ENCODE data around the gene TEX261.
"Not testable (repeated sequence)": the region's sequence is repeated elsewhere in the genome, so short reads cannot be mapped to it uniquely, and the experiment has no call there.

The TEX261 gene

DNA sequence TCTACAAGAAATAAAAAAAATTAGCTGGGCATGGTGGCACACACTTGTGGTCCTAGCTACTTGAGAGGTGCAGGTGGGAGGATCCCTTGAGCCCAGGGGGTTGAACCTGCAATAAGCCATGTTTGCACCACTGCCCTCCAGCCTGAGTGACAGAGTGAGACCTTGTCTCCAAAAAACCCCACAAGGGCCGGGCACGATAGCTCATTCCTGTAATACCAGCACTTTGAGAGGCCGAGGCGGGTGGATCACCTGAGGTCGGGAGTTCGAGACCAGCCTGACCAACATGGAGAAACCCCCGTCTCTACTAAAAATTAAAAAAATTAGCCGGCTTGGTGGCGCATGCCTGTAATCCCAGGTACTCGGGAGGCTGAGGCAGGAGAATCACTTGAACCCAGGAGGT, 5.3 kb upstream of the TEX261 start:
- DNase-seq, result not testable (repeated sequence)

DNA sequence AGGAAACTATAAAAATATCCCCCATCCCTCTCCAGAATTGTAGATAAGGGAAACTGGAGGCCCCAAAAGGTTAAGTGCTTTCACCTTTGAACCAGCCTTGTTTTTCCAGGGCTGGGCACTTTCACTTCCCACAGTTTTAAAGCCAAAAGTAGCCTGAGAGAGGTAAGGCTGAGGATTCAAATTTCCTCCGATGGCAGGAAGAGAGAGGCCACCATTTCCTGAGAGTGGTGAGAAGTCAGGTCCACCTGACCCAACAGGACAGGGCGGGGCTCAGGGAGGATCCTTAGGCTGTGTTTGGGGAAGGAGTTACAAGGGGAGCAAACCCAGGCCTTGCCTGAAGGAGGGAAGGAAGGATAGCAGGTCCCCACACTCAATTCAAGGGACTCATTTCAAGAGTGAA, 4.7 kb upstream of the TEX261 start:
- DNase-seq, result no peak

GRCh38 chr2:70998885-70999284, 4.2 kb upstream of the TEX261 start:
- not testable (repeated sequence) for DNase-seq

DNA sequence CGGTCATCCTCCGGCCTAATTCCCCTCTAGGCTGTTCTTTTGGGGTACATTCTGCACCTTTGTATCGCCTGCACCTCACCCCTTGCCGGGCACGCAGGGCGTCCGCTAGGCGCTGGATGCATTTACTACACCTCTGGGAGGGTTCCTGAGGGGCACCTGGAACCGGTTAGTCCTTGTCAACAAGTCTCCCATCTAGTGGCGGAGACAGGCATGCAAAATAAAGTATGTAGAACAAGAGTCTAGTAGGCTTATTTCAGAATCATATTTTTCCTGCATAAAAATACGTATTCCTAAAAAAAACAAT, 705 bp upstream of the TEX261 start:
- DNase-seq, result peak; percentile 54

- DNase-seq, result peak; percentile 20
Observed at GRCh38 chr2:70994009-70994698, 519 bp downstream of the TEX261 start.

- DNase-seq, result no peak
Observed at GRCh38 chr2:70992945-70993853, 1.5 kb downstream of the TEX261 start.

GRCh38 chr2:70991742-70992141, 2.9 kb downstream of the TEX261 start:
- DNase-seq, result no peak

GRCh38 chr2:70991142-70991541, 3.5 kb downstream of the TEX261 start:
- no peak for DNase-seq

GRCh38 chr2:70990216-70990615, 4.5 kb downstream of the TEX261 start:
- no peak for DNase-seq

DNA sequence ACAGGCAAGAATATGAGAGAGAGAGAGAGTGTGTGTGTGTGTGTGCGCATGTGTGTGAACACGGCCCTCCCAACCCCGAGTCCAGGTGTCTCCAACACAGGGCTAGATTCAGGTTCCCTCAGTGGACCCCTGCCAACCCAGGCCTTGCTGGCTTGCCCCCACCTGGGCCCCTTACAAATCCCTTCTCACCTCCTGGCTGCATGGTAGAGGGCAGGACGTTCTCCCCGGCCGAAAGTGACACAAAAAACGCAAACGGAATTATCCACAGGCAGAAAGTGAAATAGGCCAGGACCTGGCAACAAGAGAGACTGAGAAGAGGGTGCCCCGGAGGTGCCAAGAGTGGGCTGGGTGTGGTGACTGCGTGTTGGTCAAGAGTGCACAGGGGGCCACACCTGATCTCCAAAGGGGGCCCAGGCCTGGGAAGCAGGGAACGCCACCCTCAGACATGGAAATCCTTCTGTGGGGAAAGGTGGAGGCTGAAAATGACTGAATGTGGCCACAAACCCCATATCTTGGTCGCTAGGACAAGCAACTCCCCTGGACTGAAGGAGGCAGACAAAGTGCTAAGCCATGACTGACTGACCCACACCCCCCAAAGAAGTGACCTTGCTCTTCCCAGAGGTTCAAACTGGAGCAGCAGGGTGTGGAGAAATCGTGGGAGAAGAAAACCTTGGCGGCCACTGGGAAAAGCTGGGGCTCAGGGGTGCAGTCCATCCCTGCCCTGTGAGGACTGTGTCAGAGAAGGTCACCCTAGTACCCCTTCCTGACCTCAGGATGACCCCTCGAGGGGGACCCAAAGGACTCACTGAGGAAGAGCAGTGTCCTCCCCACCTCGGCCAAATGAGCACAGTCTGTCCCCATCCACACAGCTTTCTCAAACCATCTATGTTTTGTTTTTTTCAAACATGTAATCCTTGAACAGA, 5.7 kb downstream of the TEX261 start:
- DNase-seq, result no peak

DNA sequence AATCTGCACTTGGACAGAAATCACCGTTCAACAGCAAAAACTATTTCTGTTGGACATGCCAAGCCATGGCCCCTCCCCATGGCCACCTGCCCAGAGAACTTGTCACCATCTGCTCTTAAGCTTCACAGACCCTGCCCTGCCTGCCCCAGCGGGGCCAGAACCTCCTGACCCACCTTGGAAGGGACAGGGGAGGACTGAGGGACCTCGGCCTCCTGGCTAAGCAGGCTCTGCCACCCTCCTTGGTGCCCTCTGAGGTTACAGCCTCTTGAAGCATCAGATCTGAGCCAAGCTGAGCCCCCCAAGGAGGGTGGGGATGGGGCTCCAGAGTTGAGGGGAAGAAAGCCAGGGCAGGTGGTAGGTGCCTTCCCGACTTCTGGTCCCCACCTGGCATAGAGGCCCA, 6.5 kb downstream of the TEX261 start:
- no peak for DNase-seq

GRCh38 chr2:70987386-70987785, 7.3 kb downstream of the TEX261 start:
- no peak for DNase-seq

DNA sequence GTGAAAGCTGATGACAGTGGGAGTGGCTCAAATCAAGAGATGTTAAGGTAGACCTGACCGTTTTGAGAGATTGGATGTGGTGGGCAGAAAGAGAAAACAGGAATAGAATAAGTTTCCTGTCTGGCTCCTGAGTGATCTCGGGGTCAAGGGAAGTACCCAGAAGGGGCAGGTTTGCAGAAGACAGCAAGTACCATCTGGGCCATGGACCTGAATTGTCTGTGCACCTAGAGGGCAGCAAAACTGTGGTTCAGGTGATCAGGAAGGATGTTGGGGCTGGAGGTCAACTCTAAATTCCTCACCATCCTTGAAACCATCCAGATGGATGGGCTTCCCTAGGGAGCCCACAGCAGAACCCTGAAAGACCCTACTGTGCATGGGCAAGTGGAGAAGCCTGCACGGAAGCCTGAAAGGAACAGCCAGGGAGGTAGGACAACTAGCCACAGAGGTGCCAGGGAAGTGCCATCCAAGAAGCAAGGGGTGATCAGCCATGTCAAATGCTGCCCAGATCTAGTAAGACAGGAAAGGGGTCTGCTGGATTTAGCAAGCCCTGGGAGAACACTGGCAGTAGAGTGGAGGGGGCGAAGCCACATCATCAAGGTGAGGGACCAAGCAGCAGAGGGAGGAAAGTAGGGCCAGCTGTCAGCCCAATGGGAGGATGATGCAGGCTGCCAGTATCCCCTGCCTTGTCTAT, 8.0 kb downstream of the TEX261 start:
- DNase-seq, result no peak

DNA sequence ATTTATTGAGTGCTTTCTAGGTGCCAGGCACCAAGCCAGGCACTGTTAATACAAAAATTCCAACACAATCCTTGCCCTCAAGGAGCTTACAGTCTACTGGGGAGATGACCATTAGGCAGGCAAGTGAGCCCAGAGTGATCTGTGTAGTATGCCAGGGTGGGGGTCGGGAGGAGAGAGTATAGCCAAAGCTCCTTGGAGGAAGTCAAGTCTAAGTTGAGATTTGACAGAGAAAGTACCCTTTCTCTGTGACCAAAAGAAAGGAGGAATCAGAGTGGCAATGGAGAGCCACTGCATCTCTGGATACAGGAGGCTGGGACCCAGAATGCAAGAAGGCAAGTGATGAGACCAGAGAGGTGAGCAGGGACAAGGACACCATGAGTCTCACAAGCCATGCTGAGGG, 8.7 kb downstream of the TEX261 start:
- no peak for DNase-seq

- no peak for DNase-seq
Observed at GRCh38 chr2:70985283-70985688, 9.4 kb downstream of the TEX261 start.

GRCh38 chr2:70984576-70985282, 9.9 kb downstream of the TEX261 start:
- DNase-seq, result peak; percentile 79

GRCh38 chr2:70984228-70984575, 10.5 kb downstream of the TEX261 start:
- DNase-seq, result no peak

DNA sequence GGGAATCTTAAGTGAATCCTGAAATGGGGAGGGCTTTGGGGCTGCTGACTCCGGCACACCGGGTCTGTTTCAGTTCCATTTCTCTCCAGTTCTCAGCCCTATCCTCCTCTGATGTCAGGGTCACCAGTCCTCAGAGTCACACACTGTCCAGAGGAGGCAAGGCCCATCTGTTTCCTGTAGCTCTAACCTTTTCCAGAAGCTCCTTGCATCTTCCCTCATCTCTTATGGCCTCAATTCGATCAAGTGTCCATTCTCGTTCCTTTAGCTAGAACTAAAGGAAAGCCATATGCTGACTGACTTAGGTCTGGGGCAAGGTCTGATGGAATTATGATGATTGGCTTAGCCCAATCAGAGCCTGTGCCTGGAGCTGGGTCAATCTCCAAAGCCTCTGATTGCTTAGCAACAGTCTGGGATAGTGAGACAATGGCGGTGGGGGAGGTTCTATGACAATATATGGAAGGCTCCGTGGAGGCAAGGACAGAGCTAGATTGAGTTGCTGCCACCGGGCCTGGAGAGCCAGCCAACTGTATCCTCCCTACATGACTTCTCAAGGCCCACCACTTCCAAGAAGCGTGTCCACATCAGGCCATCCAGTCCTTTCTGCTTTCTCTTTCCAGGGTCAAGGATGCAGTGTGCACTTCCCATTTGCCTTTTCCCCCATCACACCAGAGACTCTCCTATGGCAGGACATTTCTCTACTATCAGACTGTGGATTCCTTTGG, 11.0 kb downstream of the TEX261 start:
- DNase-seq, result no peak

GRCh38 chr2:70982971-70983370, 11.7 kb downstream of the TEX261 start:
- DNase-seq, result no peak

DNA sequence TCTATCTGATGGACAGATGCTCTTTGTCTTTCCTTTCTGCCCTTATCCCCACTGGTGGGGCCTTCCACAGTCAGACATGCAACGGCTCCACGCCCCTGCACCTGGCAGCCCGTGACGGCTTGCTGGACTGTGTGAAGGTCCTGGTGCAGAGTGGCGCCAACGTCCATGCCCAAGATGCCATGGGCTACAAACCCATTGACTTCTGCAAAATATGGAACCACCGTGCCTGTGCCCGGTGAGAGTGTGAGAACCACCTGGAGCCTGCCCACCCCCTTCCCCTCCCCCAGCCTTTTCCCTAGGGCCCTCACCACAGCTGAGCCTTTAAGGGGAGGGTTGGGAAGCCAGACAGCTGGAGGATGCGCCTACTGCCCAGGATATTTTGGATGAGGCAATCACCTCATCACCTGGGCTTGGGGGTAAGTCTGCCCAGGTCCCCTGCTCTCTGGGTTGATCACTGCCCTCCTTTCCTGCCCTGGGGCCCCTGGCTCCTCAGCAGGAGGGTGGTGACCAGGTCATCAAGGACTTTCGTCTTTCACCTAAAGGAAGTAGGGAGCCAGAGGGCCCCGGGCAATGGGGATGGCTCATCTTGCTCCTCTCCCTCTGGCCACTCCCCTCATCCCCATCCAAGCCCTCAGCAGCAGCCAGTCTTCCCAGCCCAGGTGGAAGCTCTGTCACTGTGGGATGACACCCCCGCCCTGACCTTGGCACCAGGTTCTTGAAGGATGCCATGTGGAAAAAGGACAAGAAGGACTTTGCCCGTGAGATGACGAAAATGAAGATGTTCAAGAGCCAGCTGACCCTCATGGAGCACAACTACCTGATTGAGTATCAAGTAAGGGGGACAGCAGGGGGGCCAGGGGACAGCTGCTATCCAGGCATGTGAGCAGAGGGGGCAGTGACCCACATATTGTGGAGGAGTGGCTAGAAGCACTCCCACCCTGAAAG, 12.5 kb downstream of the TEX261 start:
- no peak for DNase-seq
